ENCODE results near the gene NOS2.
"Not testable (repeated sequence)": the region's sequence is repeated elsewhere in the genome, so short reads cannot be mapped to it uniquely, and the experiment has no call there.

The NOS2 gene

DNA sequence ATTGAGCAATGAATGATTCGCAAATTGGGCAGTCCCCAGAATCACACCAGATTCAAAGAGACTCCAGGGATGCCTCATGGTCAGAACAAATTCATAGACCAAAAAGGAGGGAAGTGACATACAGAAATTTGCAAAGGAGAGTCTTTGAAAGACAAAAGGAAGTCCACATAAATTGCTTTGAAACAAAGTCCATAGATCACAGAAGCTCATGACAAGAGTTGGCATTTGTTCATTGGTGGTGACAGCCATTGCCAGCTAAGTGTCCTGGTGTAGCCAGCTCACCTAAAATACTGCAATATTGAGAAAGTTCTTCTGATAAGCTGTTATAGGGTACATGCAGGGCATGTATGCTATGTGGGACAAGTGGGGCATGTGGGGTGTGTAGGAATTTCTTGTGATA is 37.4 kb upstream of the NOS2 start:
- H3K4me3 ChIP-seq (replicated peaks; ENCODE audit: low read depth, low read length); DNase-seq (ENCODE audit: low read depth): not testable (repeated sequence)

DNA sequence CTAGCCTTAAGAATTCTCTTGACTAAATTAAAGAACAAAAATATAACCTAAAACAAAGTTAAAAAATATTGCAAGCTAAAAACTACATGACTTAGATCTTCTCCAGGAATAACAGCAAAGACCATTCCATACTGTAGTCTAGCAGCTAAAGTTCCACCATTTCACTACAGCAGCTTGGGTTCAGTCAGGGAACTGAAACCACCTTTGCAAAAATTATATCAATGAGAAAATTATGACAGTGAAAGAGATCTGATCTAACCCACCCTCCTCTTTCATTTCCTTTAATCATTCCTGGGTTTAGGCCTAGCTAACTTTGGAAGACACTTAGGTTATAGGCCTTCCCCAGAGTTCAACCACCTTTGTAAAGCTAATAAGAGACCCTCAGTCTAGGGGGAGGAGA is 36.3 kb upstream of the NOS2 start:
- H3K4me3 ChIP-seq (replicated peaks; ENCODE audit: low read depth, low read length): no peak overlapping the region
- DNase-seq (ENCODE audit: low read depth): no peak
- TF ChIP-seq, protein P1, sequence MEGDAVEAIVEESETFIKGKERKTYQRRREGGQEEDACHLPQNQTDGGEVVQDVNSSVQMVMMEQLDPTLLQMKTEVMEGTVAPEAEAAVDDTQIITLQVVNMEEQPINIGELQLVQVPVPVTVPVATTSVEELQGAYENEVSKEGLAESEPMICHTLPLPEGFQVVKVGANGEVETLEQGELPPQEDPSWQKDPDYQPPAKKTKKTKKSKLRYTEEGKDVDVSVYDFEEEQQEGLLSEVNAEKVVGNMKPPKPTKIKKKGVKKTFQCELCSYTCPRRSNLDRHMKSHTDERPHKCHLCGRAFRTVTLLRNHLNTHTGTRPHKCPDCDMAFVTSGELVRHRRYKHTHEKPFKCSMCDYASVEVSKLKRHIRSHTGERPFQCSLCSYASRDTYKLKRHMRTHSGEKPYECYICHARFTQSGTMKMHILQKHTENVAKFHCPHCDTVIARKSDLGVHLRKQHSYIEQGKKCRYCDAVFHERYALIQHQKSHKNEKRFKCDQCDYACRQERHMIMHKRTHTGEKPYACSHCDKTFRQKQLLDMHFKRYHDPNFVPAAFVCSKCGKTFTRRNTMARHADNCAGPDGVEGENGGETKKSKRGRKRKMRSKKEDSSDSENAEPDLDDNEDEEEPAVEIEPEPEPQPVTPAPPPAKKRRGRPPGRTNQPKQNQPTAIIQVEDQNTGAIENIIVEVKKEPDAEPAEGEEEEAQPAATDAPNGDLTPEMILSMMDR (IDR thresholded peaks at IDR 0.05; ENCODE audit: low read length, missing control alignments): no peak

DNA sequence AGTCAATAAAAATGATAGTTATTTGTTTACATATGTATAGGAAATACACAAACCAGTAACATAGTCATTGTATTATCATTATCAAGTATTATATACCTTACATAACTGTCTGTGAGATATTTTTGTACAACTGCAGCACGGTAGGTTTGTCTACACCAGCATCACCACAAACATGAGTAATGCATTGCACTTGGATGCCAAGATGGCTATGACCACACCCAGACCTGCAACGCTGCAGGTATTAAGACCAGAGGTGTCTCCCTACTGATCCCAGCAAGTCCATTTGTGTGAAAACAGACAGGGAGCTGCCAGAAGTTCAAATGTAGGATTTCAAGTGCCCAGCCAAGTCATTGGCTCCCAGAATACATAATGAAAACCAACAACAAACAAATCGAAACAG is 34.2 kb upstream of the NOS2 start:
- no peak for DNase-seq (ENCODE audit: low read depth)
- TF ChIP-seq, protein P1 (IDR thresholded peaks at IDR 0.05; ENCODE audit: low read length, missing control alignments): no peak
- H3K4me3 ChIP-seq (replicated peaks; ENCODE audit: low read depth, low read length): no peak overlapping the region

DNA sequence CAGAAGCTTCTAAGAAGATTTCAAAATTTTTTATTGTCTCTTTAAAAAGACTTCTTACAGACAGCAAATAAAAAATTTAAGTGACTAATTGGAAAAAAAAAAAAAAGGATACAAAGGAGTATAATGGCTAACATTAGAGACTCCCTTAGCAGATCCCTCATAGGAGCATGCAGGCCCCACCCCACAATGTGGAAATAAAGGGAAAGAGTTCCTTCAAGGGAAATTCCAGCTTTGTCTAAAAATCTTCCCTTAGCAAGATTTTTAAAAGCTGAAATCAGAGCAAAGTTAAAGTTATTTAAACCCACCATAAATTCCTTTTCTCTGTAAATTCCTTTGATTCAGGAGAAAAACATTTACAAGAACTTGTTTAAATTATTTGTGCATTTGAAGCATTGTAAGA is 32.5 kb upstream of the NOS2 start:
- DNase-seq (ENCODE audit: low read depth): no peak
- TF ChIP-seq, protein P1 (IDR thresholded peaks at IDR 0.05; ENCODE audit: low read length, missing control alignments): no peak
- no peak overlapping the region for H3K4me3 ChIP-seq (replicated peaks; ENCODE audit: low read depth, low read length)

DNA sequence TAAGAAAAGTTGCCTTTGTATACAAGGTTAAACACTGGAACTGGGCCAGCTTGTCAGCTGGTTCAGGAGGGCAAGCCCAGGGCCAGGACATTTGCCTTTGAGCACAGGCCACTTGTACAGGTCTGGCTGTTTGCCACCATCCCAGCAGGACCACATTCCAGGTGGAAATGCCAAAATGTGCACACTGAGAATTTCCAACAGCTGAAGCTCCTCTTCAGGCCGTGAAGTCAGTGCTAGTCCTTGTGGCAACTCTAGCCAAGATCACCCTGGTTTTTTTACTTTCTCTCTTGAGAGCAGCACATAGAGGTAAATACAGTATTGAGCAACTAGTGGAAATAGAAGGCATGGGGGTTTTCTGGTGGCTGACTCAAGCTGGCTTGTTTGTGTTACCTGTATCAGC is 29.6 kb upstream of the NOS2 start:
- not testable (repeated sequence) for H3K4me3 ChIP-seq (replicated peaks; ENCODE audit: low read depth, low read length); DNase-seq (ENCODE audit: low read depth)

DNA sequence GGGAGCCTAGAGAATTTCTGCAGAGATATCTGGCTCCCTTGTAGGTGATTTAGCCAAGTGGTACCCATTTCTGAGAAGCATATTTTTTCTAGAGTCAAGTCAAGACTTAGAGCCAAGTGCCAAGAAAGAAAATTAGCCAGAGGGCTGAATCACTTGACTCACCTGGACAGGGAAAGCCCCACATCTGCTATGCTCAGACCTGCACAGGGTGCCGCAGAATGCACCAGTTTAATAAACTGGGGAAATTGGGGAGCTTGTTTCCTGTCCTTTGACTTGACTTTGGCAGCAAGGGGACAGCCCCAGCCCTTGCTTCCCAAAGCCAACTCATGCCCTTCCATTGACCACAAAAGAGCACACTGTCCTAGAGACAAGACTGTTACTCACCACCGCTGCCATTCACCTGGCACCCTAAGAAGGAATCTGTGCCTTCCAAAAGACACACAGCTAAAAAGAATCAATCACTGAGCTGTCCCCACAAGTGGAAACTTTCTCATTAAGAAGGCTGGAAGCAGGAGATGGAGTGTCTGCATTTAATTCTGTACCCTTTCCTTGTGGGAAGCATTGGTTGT is 28.9 kb upstream of the NOS2 start:
- not testable (repeated sequence) for DNase-seq (ENCODE audit: low read depth); H3K4me3 ChIP-seq (replicated peaks; ENCODE audit: low read depth, low read length)

DNA sequence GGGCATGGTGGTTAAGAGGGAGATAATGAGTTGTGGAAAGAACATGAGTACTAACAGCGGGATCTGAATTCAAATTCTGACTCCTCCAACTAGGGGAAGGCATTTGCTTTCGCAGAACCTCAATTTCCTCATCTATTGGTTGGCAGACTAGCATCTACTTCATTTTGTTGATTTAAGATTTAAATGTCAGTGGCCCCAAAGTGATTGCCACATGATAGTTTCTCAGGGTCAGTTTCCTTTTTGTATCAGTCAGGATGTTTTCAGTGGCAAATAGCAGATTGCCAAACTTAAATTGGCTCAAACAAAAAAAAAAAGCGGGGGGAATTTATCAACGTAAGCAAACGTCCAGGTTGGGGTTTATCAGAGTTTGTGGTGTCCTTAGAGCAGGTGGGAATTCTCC is 25.1 kb upstream of the NOS2 start:
- no peak for DNase-seq (ENCODE audit: low read depth)
- no peak overlapping the region for H3K4me3 ChIP-seq (replicated peaks; ENCODE audit: low read depth, low read length)
- TF ChIP-seq, protein P1 (IDR thresholded peaks at IDR 0.05; ENCODE audit: low read length, missing control alignments): no peak

DNA sequence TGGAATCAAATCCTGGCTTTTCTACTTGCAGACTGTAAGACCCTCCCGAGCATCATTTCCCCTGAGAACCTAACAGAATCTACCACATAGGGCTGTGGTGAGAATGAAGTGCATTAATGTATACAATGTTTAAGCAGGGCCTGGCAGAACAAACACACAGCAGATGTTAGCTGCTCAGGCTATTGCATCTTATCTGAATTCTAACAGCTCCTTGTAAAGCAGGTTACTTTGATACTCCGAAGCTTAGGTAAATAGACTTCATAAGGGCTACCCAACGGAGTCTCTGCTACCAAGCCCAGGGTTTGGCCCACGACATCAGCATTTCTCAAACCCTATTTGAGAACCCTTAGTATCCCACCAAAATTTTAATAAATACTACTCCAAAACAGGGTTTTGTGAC is 24.4 kb upstream of the NOS2 start:
- no peak for DNase-seq (ENCODE audit: low read depth)
- TF ChIP-seq, protein P1 (IDR thresholded peaks at IDR 0.05; ENCODE audit: low read length, missing control alignments): no peak
- H3K4me3 ChIP-seq (replicated peaks; ENCODE audit: low read depth, low read length): no peak overlapping the region
